ENCODE measurements around the gene HOMER3.

DNA sequence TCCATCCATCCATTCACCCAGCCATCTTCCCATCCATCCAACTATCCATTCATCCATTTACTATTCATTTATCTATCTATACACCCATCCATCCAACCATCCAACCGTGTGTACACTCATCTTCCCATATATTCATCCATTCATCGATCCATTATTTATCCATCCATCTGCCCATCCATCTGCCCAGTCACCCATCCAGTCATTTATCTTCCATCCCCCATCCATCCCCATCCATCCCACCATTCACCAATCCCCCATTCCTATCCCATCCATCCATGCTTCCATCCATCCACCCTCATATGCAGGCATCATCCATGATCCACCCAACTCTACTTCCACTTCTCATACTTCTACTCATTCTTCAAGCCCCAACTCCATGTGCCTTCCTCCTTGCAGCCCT lies 14.0 kb upstream of the HOMER3 start:
- TF ChIP-seq POLR2A (IDR thresholded peaks at IDR 0.05; ENCODE audit: low read length) (no peak), GATA1 (IDR thresholded peaks at IDR 0.05; ENCODE audit: low read depth, low read length) (no peak)

Data from erythroblast (primary cell).